ENCODE measurements around the gene RAD51C.

GRCh38 chr17:58760248-58760647 is 67.8 kb downstream of the RAD51C start:
- no peak for TF ChIP-seq EZH2 (IDR thresholded peaks at IDR 0.05; ENCODE audit: borderline replicate concordance)
- no peak for TF ChIP-seq CTCF (IDR thresholded peaks at IDR 0.05; ENCODE audit: poor library complexity)
- no peak for TF ChIP-seq EZH2phosphoT487 (IDR thresholded peaks at IDR 0.05; ENCODE audit: low read depth, severe bottlenecking, unreplicated experiment)

Measured in hepatocyte (in vitro differentiated cells).